Measurements from ENCODE around the gene RNFT2.

The RNFT2 gene

DNA sequence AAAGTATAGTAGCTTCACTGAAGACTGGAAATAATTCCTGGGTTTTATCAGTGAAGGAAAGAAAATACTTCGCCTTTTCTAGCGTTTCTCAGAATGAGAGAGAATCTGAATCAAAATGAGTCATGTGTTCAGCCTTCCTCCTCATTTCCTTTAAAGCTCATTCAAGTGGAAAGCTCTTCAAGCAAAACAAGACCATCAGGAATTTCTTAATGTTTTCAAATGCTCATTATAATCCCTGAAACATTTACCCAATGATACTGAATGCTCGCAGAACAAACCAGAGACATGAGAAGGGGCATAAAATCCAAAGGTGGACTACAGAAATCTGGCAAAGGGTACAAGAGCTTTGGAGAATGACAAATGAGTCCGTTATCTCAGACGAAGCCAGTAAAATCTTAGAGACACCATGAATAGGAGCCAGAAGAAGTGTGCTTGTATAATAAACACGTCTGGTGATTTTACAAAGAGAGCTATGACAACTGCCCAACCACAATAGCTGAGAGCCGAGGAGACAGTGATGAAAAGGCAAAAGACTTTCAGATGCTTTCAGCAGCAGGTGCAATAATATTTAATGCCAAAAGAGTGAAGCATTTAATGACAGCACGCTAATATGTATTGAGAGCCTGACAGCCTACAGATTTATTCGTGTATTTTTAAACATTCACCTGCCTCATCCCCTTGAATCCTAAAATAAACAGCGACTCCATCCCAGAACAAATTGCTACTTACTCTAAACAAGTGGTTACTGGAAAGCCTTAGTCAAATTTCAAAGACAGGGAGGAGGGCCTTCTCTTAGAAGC is 19.3 kb upstream of the RNFT2 start:
- peaks cover 0 to 18% of the 10 kb centered on the region in 2 experiments; a peak in 1 of 3 replicates for H3K36me3 ChIP-seq (ENCODE audit: control insufficient read depth in 2 of 2, insufficient read depth in 1 of 2, low read length in 2 of 2)
- peaks cover 34% of the 10 kb centered on the region for H3K4me1 ChIP-seq (ENCODE audit: control insufficient read depth, insufficient read depth, low read length)
- peak overlapping the region; percentile 85 for H3K27ac ChIP-seq (ENCODE audit: extremely low read depth, low read depth, low read length)
- H3K9me3 ChIP-seq (ENCODE audit: control insufficient read depth, insufficient read depth, low read depth, low read length), result no peaks in the 10 kb centered on the region
- no peak overlapping the region for H3K4me3 ChIP-seq (ENCODE audit: low read depth, low read length)
- ChIA-PET POLR2A (interaction anchor here (1.2 to 1.9 kb wide), 3 partner anchors 8 to 19 kb away, joined by 3 to 6 read pairs (median 6); partner anchors contain the start of genes RNFT2 and SPRING1), CTCF (interaction anchor here (1.0 to 2.5 kb wide), 4 partner anchors 8 to 15 kb away, joined by 3 to 16 read pairs (median 4); no protein-coding TSS in a partner anchor)
- peak; percentile 97 for TF ChIP-seq GFI1B (tag by site-specific recombination; IDR thresholded peaks at IDR 0.05)
- no peak for TF ChIP-seq ZNF624 (tag by site-specific recombination; IDR thresholded peaks at IDR 0.05)
- peak; percentile 77 for TF ChIP-seq ZNF600 (tag by site-specific recombination; IDR thresholded peaks at IDR 0.05)
- no peak for TF ChIP-seq ZNF747 (tag by site-specific recombination; IDR thresholded peaks at IDR 0.05)
- no peak for TF ChIP-seq ZNF114 (tag by site-specific recombination; IDR thresholded peaks at IDR 0.05)
- TF ChIP-seq ZNF791 (tag by site-specific recombination; IDR thresholded peaks at IDR 0.05), result no peak
- TF ChIP-seq ZNF292 (tag by site-specific recombination; IDR thresholded peaks at IDR 0.05; ENCODE audit: borderline replicate concordance, low read depth), result no peak
- no peak for TF ChIP-seq ZNF266 (tag by site-specific recombination; IDR thresholded peaks at IDR 0.05; ENCODE audit: low read depth)
- TF ChIP-seq ZNF311 (tag by site-specific recombination; IDR thresholded peaks at IDR 0.05; ENCODE audit: borderline replicate concordance), result no peak
- no peak for TF ChIP-seq ZNF404 (tag by site-specific recombination; IDR thresholded peaks at IDR 0.05)
- TF ChIP-seq SETDB1 (IDR thresholded peaks at IDR 0.05; ENCODE audit: insufficient read length, low read length), result no peak
- TF ChIP-seq WT1 (tag by site-specific recombination; IDR thresholded peaks at IDR 0.05), result peak; percentile 98
- TF ChIP-seq ZNF366 (tag by site-specific recombination; conservative IDR thresholded peaks at IDR 0.05), result peak; percentile 70
- TF ChIP-seq EGR2 (tag by site-specific recombination; IDR thresholded peaks at IDR 0.05; ENCODE audit: low read depth), result no peak
- TF ChIP-seq ZNF792 (tag by site-specific recombination; IDR thresholded peaks at IDR 0.05), result no peak
- no peak for TF ChIP-seq HOXA7 (CRISPR knock-in tag; IDR thresholded peaks at IDR 0.05; ENCODE audit: borderline replicate concordance)
- TF ChIP-seq BCL11A (tag by site-specific recombination; IDR thresholded peaks at IDR 0.05; ENCODE audit: low read depth), result peak; percentile 96
- peak; percentile 91 for TF ChIP-seq BCL11B (tag by site-specific recombination; IDR thresholded peaks at IDR 0.05; ENCODE audit: low read depth)
- peak; percentile 98 for TF ChIP-seq FEZF1 (tag by site-specific recombination; IDR thresholded peaks at IDR 0.05)
- peak; percentile 61; the same call in 1 of the 2 replicates for TF ChIP-seq KLF7 (tag by site-specific recombination; IDR thresholded peaks at IDR 0.05; ENCODE audit: borderline replicate concordance)
- TF ChIP-seq ZNF48 (tag by site-specific recombination; IDR thresholded peaks at IDR 0.05), result no peak
- TF ChIP-seq SALL2 (tag by site-specific recombination; IDR thresholded peaks at IDR 0.05; ENCODE audit: borderline replicate concordance), result no peak
- no peak; the same call in 1 of the 2 replicates for TF ChIP-seq ZBTB21 (tag by site-specific recombination; IDR thresholded peaks at IDR 0.05)
- peak; percentile 85 for TF ChIP-seq TCF7L2 (IDR thresholded peaks at IDR 0.05; ENCODE audit: borderline replicate concordance, low read depth, low read length)
- TF ChIP-seq KLF1 (tag by site-specific recombination; IDR thresholded peaks at IDR 0.05), result peak; percentile 27; the same call in 1 of the 2 replicates
- TF ChIP-seq, protein P1, sequence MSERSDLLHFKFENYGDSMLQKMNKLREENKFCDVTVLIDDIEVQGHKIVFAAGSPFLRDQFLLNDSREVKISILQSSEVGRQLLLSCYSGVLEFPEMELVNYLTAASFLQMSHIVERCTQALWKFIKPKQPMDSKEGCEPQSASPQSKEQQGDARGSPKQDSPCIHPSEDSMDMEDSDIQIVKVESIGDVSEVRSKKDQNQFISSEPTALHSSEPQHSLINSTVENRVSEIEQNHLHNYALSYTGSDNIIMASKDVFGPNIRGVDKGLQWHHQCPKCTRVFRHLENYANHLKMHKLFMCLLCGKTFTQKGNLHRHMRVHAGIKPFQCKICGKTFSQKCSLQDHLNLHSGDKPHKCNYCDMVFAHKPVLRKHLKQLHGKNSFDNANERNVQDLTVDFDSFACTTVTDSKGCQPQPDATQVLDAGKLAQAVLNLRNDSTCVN (tag by site-specific recombination; optimal IDR thresholded peaks at IDR 0.05), result no peak
- no peak for TF ChIP-seq ZNF548 (tag by site-specific recombination; IDR thresholded peaks at IDR 0.05)
- no peak for TF ChIP-seq ZFP41 (tag by site-specific recombination; IDR thresholded peaks at IDR 0.05; ENCODE audit: borderline replicate concordance)
- TF ChIP-seq ZNF132 (tag by site-specific recombination; IDR thresholded peaks at IDR 0.05; ENCODE audit: borderline replicate concordance), result no peak
- no peak for TF ChIP-seq ZNF623 (tag by site-specific recombination; IDR thresholded peaks at IDR 0.05)
- TF ChIP-seq ZNF26 (tag by site-specific recombination; IDR thresholded peaks at IDR 0.05), result no peak
- TF ChIP-seq ZEB2 (tag by site-specific recombination; IDR thresholded peaks at IDR 0.05), result peak; percentile 84
- peak; percentile 63 for TF ChIP-seq ZNF513 (tag by site-specific recombination; IDR thresholded peaks at IDR 0.05)
- TF ChIP-seq ZNF692 (tag by site-specific recombination; IDR thresholded peaks at IDR 0.05), result no peak
